Loucy (cell line): Measurements from ENCODE around the gene TMEM259.

ENCODE experiments used
- H2AFZ ChIP-seq: fragments of 200-600 bp; sonication (generic); 2 replicates; pipeline ENCODE4 v1.6.0; 2016; ENCODE audit warnings: antibody characterized with exemption, mild to moderate bottlenecking, low read length, moderate library complexity
- H3F3A ChIP-seq: fragments of 200-600 bp; 2 replicates; pipeline ENCODE4 v1.6.0; 2016; ENCODE audit warnings: antibody characterized with exemption, low read depth, mild to moderate bottlenecking
- H3K27me3 ChIP-seq: fragments of 200-600 bp; sonication (generic); 2 replicates; pipeline ENCODE4 v1.6.1; 2014; ENCODE audit warnings: low read length, mild to moderate bottlenecking; ENCODE audit not compliant: insufficient read depth, poor library complexity, severe bottlenecking
- H3K36me3 ChIP-seq: fragments of 200-600 bp; sonication (generic); 2 replicates; pipeline ENCODE4 v1.6.1; 2016; ENCODE audit warnings: low read length; ENCODE audit not compliant: insufficient read depth
- H3K4me1 ChIP-seq: fragments of 200-600 bp; sonication (generic); 2 replicates; pipeline ENCODE4 v1.5.1; 2014; ENCODE audit warnings: low read length, mild to moderate bottlenecking; ENCODE audit not compliant: insufficient read depth, poor library complexity, severe bottlenecking
- H3K4me2 ChIP-seq: fragments of 200-600 bp; sonication (generic); 2 replicates; pipeline ENCODE4 v1.6.0; 2014; ENCODE audit warnings: antibody characterized with exemption, low read length, low read depth, mild to moderate bottlenecking; ENCODE audit not compliant: poor library complexity, severe bottlenecking
- H3K4me3 ChIP-seq: fragments of 200-600 bp; sonication (generic); 2 replicates; pipeline ENCODE4 v1.5.1; 2014; ENCODE audit warnings: low read length, mild to moderate bottlenecking, mixed read lengths; ENCODE audit not compliant: poor library complexity, severe bottlenecking
- H3K79me2 ChIP-seq: fragments of 200-600 bp; sonication (generic); 2 replicates; pipeline ENCODE4 v1.6.1; 2014; ENCODE audit warnings: low read length; ENCODE audit not compliant: insufficient read depth
- H3K9ac ChIP-seq: fragments of 200-600 bp; sonication (generic); 2 replicates; pipeline ENCODE4 v1.6.0; 2014; ENCODE audit warnings: mild to moderate bottlenecking, low read depth, low read length, moderate library complexity; ENCODE audit not compliant: poor library complexity, severe bottlenecking
- H3K9me2 ChIP-seq: fragments of 200-600 bp; sonication (generic); replicated peaks from 2 replicates; pipeline ENCODE4 v1.6.1; 2016; ENCODE audit warnings: low read depth, low read length, mixed read lengths
- H3K9me3 ChIP-seq: fragments of 200-600 bp; sonication (generic); 2 replicates; pipeline ENCODE4 v1.6.1; 2014; ENCODE audit warnings: mild to moderate bottlenecking, antibody characterized with exemption, low read length, low read depth; ENCODE audit not compliant: insufficient read depth
- H4K20me1 ChIP-seq: fragments of 200-600 bp; sonication (generic); 2 replicates; pipeline ENCODE4 v1.6.0; 2014; ENCODE audit warnings: antibody characterized with exemption, low read length, mild to moderate bottlenecking; ENCODE audit not compliant: insufficient read depth, poor library complexity, severe bottlenecking
- EZH2phosphoT487 ChIP-seq: fragments of 200-600 bp; IDR thresholded peaks from 2 replicates; pipeline ENCODE4 v1.6.1; 2018; ENCODE audit warnings: antibody characterized with exemption, mild to moderate bottlenecking, moderate library complexity, borderline replicate concordance
- TF ChIP-seq, protein P1 (sequence below): fragments of 200-600 bp; sonication (generic); conservative IDR thresholded peaks from 2 replicates; pipeline ENCODE4 v1.5.1; 2014; ENCODE audit warnings: mild to moderate bottlenecking, antibody characterized with exemption, low read length

Gene TMEM259

DNA sequence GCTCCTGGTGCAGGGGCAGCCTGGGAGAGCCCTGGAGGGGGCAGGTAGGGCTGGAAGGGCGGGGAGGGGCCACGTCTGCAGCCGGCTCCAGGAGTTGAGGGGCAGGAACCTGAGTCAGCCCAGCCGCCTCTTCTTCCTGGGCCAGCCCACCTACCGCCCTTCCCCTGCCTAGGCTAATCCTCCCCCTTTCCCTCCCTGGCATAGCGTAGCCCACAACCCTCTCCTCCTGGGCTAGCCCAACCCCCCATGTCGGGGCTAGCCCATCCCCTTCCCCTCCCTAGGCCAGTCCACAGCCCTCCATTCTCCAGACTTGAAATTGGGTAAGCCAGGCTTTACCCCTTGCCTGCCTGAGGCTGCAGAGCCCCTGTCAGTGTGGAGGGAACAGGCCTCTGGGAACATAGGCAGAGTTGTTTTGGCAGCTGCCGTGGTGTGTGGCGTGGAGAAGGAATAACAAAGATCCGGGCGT lies 57.4 kb downstream of the TMEM259 start:
- Histone ChIP-seq H3K27me3 (no peaks in the 10 kb centered on the region), H3K79me2 (no peaks in the 10 kb centered on the region), H4K20me1 (no peaks in the 10 kb centered on the region), H3K4me2 (no peak overlapping the region), H3K36me3 (peaks cover 42% of the 10 kb centered on the region; the same call in 1 of the 2 replicates), H2AFZ (no peak overlapping the region), H3K4me3 (no peak overlapping the region), H3K4me1 (no peaks in the 10 kb centered on the region), H3K9me2 (no peaks in the 10 kb centered on the region), H3K9ac (no peak overlapping the region), H3F3A (no peaks in the 10 kb centered on the region), H3K9me3 (no peaks in the 10 kb centered on the region)
- TF ChIP-seq, protein P1, sequence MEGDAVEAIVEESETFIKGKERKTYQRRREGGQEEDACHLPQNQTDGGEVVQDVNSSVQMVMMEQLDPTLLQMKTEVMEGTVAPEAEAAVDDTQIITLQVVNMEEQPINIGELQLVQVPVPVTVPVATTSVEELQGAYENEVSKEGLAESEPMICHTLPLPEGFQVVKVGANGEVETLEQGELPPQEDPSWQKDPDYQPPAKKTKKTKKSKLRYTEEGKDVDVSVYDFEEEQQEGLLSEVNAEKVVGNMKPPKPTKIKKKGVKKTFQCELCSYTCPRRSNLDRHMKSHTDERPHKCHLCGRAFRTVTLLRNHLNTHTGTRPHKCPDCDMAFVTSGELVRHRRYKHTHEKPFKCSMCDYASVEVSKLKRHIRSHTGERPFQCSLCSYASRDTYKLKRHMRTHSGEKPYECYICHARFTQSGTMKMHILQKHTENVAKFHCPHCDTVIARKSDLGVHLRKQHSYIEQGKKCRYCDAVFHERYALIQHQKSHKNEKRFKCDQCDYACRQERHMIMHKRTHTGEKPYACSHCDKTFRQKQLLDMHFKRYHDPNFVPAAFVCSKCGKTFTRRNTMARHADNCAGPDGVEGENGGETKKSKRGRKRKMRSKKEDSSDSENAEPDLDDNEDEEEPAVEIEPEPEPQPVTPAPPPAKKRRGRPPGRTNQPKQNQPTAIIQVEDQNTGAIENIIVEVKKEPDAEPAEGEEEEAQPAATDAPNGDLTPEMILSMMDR, result no peak
- TF ChIP-seq EZH2phosphoT487, result no peak

DNA sequence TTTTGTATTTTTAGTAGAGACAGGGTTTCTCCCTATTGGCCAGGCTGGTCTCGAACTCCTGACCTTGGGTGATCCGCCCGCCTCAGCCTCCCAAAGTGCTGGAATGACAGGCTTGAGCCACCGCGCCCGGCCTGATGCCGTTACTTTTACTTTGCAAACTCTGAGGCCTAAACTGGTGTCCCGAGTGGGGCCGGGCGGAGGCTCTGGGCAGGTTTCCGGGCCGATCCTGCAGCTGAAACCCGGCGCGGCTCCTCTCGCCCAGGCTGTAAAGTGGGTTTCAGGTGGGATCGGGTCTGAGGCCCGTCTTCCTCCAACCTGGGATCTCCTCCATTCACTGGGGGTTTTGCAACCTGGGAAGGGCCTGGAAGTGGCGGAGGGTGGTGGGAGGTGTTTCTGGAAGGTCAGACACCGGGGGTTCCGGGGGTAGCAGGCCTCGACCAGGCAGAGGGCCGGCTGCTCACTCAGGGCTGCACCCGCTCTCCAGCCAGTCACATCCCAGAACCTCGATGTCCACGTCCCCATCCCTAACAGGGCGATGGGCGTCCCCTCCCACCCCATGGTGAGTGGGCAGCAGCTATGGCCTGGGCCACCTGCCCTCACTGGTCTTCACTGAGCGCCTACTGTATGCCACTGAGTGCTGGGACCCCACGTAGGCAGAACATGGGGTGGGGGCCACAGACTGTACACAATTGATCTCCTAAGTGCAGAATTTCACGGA lies 58.1 kb downstream of the TMEM259 start:
- no peaks in the 10 kb centered on the region for H3K27me3 ChIP-seq
- no peak overlapping the region for H3K9ac ChIP-seq
- H3K4me3 ChIP-seq, result no peak overlapping the region
- H4K20me1 ChIP-seq, result no peaks in the 10 kb centered on the region
- H3K9me3 ChIP-seq, result no peaks in the 10 kb centered on the region
- H3F3A ChIP-seq, result no peaks in the 10 kb centered on the region
- no peaks in the 10 kb centered on the region for H3K79me2 ChIP-seq
- TF ChIP-seq, protein P1, result no peak
- TF ChIP-seq EZH2phosphoT487, result no peak
- no peaks in the 10 kb centered on the region for H3K4me1 ChIP-seq
- no peaks in the 10 kb centered on the region for H3K9me2 ChIP-seq
- peaks cover 39% of the 10 kb centered on the region; the same call in 1 of the 2 replicates for H3K36me3 ChIP-seq
- no peak overlapping the region for H2AFZ ChIP-seq
- H3K4me2 ChIP-seq, result no peak overlapping the region

DNA sequence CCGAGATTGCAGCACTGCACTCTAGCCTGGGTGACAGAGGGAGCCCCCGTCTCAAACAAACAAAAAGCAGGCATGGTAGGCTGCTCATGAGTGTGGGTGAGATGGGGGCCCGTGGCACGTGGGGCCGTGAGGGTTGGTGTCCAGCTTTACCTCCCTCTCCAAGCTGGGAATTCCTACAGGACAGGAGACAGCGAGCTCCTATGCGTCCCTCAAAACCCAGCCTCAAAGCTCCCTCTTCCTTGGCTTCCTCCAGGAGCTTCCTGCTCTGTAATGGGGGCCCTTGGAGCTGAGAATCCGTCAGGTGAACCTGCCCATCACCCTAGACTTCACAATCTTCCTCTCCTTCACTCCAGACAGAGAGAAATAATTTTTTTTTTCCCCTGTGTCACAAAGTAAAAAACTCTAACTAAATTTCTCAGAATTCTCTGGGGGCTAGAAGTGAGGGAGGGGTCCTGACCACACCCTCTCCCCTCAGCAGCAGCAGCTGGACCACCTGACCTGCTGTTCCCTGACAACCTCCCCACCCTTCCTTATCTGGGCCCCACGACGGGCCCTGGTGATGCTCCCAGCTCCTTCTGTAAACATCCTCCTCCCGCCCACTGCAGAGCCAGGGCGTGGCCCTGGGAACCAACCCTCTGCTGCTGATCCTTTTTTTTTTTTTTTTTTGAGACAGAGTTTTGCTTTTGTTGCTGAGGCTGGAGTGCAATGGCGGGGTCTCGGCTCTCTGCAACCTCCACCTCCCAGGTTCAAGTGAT lies 58.9 kb downstream of the TMEM259 start:
- no peaks in the 10 kb centered on the region for H3K4me1 ChIP-seq
- no peak overlapping the region for H3K4me2 ChIP-seq
- peaks cover 34% of the 10 kb centered on the region; the same call in 1 of the 2 replicates for H3K36me3 ChIP-seq
- no peaks in the 10 kb centered on the region for H3F3A ChIP-seq
- no peaks in the 10 kb centered on the region for H3K79me2 ChIP-seq
- H3K27me3 ChIP-seq, result no peaks in the 10 kb centered on the region
- H3K4me3 ChIP-seq, result no peak overlapping the region
- H3K9ac ChIP-seq, result no peak overlapping the region
- no peaks in the 10 kb centered on the region for H3K9me2 ChIP-seq
- no peaks in the 10 kb centered on the region for H4K20me1 ChIP-seq
- H3K9me3 ChIP-seq, result no peaks in the 10 kb centered on the region
- TF ChIP-seq, protein P1, result no peak
- no peak for TF ChIP-seq EZH2phosphoT487
- no peak overlapping the region for H2AFZ ChIP-seq
